Parathyroid adenoma (tissue), 2 donors: Measurements from ENCODE around the gene HPS1.

ENCODE experiments used
- H2AFZ ChIP-seq: fragments of 300-600 bp; sonication (generic); one replicate; pipeline ENCODE4 v1.7.0; 2017; ENCODE audit warnings: antibody characterized with exemption, mild to moderate bottlenecking
- H3K27ac ChIP-seq: fragments of 300-600 bp; sonication (generic); one replicate; pipeline ENCODE4 v1.7.0; 2017
- H3K27me3 ChIP-seq: fragments of 300-600 bp; sonication (generic); one replicate; pipeline ENCODE4 v1.7.0; 2017; ENCODE audit warnings: low read length; ENCODE audit not compliant: control insufficient read depth, insufficient read depth
- H3K36me3 ChIP-seq: fragments of 300-600 bp; sonication (generic); one replicate; pipeline ENCODE4 v1.7.0; 2017; ENCODE audit warnings: low read length; ENCODE audit not compliant: control insufficient read depth, insufficient read depth
- H3K4me1 ChIP-seq: fragments of 300-600 bp; sonication (generic); one replicate; pipeline ENCODE4 v1.7.0; 2017; ENCODE audit warnings: control low read depth
- H3K4me2 ChIP-seq: fragments of 300-600 bp; sonication (generic); one replicate; pipeline ENCODE4 v1.7.0; 2017; ENCODE audit warnings: low read length
- H3K4me3 ChIP-seq: fragments of 300-600 bp; sonication (generic); one replicate; pipeline ENCODE4 v1.7.0; 2017; ENCODE audit warnings: low read depth, low read length
- H3K79me2 ChIP-seq: fragments of 300-600 bp; sonication (generic); one replicate; pipeline ENCODE4 v1.7.0; 2017; ENCODE audit warnings: control low read depth
- H3K9ac ChIP-seq: fragments of 300-600 bp; sonication (generic); one replicate; pipeline ENCODE4 v1.7.0; 2017; ENCODE audit warnings: mild to moderate bottlenecking
- H3K9me3 ChIP-seq: fragments of 300-600 bp; sonication (generic); one replicate; pipeline ENCODE4 v1.7.0; 2017; ENCODE audit warnings: low read length; ENCODE audit not compliant: control insufficient read depth
- CTCF ChIP-seq: fragments of 300-600 bp; sonication (generic); IDR thresholded peaks from one replicate; pipeline ENCODE4 v1.7.0; 2017; ENCODE audit warnings: antibody characterized with exemption, mild to moderate bottlenecking
- donor health status: primary hyperparathyroidism.

Gene HPS1

GRCh38 chr10:98487649-98488048 lies 40.9 kb upstream of the HPS1 start:
- no peak overlapping the region for H3K27ac ChIP-seq
- H3K9ac ChIP-seq: no peak overlapping the region
- H3K79me2 ChIP-seq: no peaks in the 10 kb centered on the region
- H3K4me2 ChIP-seq: no peak overlapping the region
- no peaks in the 10 kb centered on the region for H3K4me1 ChIP-seq
- H3K9me3 ChIP-seq: no peaks in the 10 kb centered on the region
- H3K27me3 ChIP-seq: no peaks in the 10 kb centered on the region
- no peak for TF ChIP-seq CTCF
- H3K4me3 ChIP-seq: no peak overlapping the region
- H3K36me3 ChIP-seq: no peaks in the 10 kb centered on the region
- no peak overlapping the region for H2AFZ ChIP-seq

- Histone ChIP-seq H3K9me3 (no peaks in the 10 kb centered on the region), H3K27me3 (no peaks in the 10 kb centered on the region), H3K4me2 (no peak overlapping the region), H2AFZ (no peak overlapping the region), H3K79me2 (no peaks in the 10 kb centered on the region), H3K4me3 (no peak overlapping the region), H3K36me3 (no peaks in the 10 kb centered on the region), H3K9ac (no peak overlapping the region), H3K4me1 (no peaks in the 10 kb centered on the region), H3K27ac (no peak overlapping the region)
- TF ChIP-seq CTCF: no peak
These were observed 39.7 kb upstream of the HPS1 start for GRCh38 chr10:98486421-98486820.

GRCh38 chr10:98485959-98486358 lies 39.2 kb upstream of the HPS1 start:
- H3K79me2 ChIP-seq: no peaks in the 10 kb centered on the region
- no peak overlapping the region for H3K4me3 ChIP-seq
- no peak overlapping the region for H2AFZ ChIP-seq
- no peaks in the 10 kb centered on the region for H3K36me3 ChIP-seq
- H3K27ac ChIP-seq: no peak overlapping the region
- H3K9me3 ChIP-seq: no peaks in the 10 kb centered on the region
- TF ChIP-seq CTCF: no peak
- H3K4me1 ChIP-seq: no peaks in the 10 kb centered on the region
- H3K4me2 ChIP-seq: no peak overlapping the region
- H3K27me3 ChIP-seq: no peaks in the 10 kb centered on the region
- no peak overlapping the region for H3K9ac ChIP-seq

- no peaks in the 10 kb centered on the region for H3K9me3 ChIP-seq
- no peak overlapping the region for H3K27ac ChIP-seq
- H3K9ac ChIP-seq: no peak overlapping the region
- H3K4me2 ChIP-seq: no peak overlapping the region
- H3K4me3 ChIP-seq: no peak overlapping the region
- TF ChIP-seq CTCF: no peak
- H3K4me1 ChIP-seq: no peaks in the 10 kb centered on the region
- no peak overlapping the region for H2AFZ ChIP-seq
- no peaks in the 10 kb centered on the region for H3K79me2 ChIP-seq
- H3K36me3 ChIP-seq: no peaks in the 10 kb centered on the region
- no peaks in the 10 kb centered on the region for H3K27me3 ChIP-seq
These were observed 36.9 kb upstream of the HPS1 start for GRCh38 chr10:98483658-98484057.

GRCh38 chr10:98482096-98482495 lies 35.4 kb upstream of the HPS1 start:
- Histone ChIP-seq H3K4me3 (no peak overlapping the region), H3K27me3 (no peaks in the 10 kb centered on the region), H3K27ac (no peak overlapping the region), H3K9ac (no peak overlapping the region), H3K36me3 (no peaks in the 10 kb centered on the region), H3K4me1 (no peaks in the 10 kb centered on the region), H3K9me3 (no peaks in the 10 kb centered on the region), H3K4me2 (no peak overlapping the region), H2AFZ (no peak overlapping the region), H3K79me2 (no peaks in the 10 kb centered on the region)
- TF ChIP-seq CTCF: no peak
